HCT116 (cell line): ENCODE results near the gene AGTPBP1. TPM values are rescaled to one million over a fixed set of nuclear protein-coding genes. Genes with fewer than 3 reads are reported as not detected.

Experiments
- ATAC-seq: fragments of 200-7000 bp; cut with Tn5 transposase; 2 replicates; pipeline ENCODE4 v1.9.1; 2020; ENCODE audit warnings: mild to moderate bottlenecking, moderate library complexity
- BruUV-seq: library from RNA; stranded (reverse); fragments of 400-500 nt; replicated peaks from 2 replicates; lab custom pipeline; 2021; lab: Mats Ljungman, UMichigan
- CTCF ChIA-PET: fragments of 300-600 bp; sonication (Branson Sonifier 250); formaldehyde crosslinking; loops from one replicate; lab custom pipeline; 2021; ENCODE audit warnings: antibody characterized with exemption; lab: Charles Lee
- POLR2A ChIA-PET: fragments of 300-600, 350-600 bp; sonication (Branson Sonifier 250); formaldehyde crosslinking; loops from one replicate; lab custom pipeline; 2021; ENCODE audit warnings: antibody characterized with exemption; lab: Charles Lee
- RAD21 ChIA-PET, 2 experiments: fragments of 300-600 bp; sonication (Branson Sonifier 250); formaldehyde crosslinking; loops; one replicate each; lab custom pipeline; 2023; ENCODE audit warnings: low total read pairs in 2 of 2; ENCODE audit not compliant: uncharacterized antibody in 2 of 2, unreplicated experiment in 2 of 2, low non-redundant PET in 1 of 2; lab: Charles Lee
- DNase-seq: peaks from one replicate; pipeline ENCODE4 v3.0.0-alpha.2; 2010; ENCODE audit warnings: low read depth, low spot score
- H2AFZ ChIP-seq: fragments of 200-600 bp; shearing (Covaris generic), sonication (generic); 2 replicates; pipeline ENCODE4 v1.6.1; 2017; ENCODE audit warnings: low read depth, mixed run types, mixed read lengths, antibody characterized with exemption, low read length; ENCODE audit not compliant: poor library complexity, severe bottlenecking
- H3K27ac ChIP-seq: 2 replicates; pipeline ENCODE4 v1.5.1; 2012; ENCODE audit warnings: low read depth, low read length
- H3K27me3 ChIP-seq: fragments of 200-600 bp; sonication (generic); 2 replicates; pipeline ENCODE4 v1.6.1; 2016; ENCODE audit warnings: mixed run types, low read length, mixed read lengths; ENCODE audit not compliant: insufficient read depth
- H3K36me3 ChIP-seq, 2 experiments: fragments of 200-500 bp in 1 of 2; fragments of 200-600 bp in 1 of 2; sonication (Bioruptor generic) in 1 of 2; sonication (generic) in 1 of 2; 2 replicates each; pipeline versions ENCODE4 v1.5.1 to v1.6.1; 2014 to 2016; ENCODE audit warnings: low read length in 2 of 2, inconsistent platforms in 1 of 2, mixed read lengths in 1 of 2, mixed run types in 1 of 2; ENCODE audit not compliant: insufficient read depth in 2 of 2, control insufficient read depth in 1 of 2
- H3K4me1 ChIP-seq, 2 experiments: fragments of 200-600 bp in 1 of 2; sonication (generic) in 1 of 2; 2 replicates each; pipeline versions ENCODE4 v1.5.1 to v1.6.1; 2012 to 2017; ENCODE audit warnings: low read length in 2 of 2, inconsistent platforms in 1 of 2, mild to moderate bottlenecking in 1 of 2, mixed read lengths in 1 of 2, mixed run types in 1 of 2, moderate library complexity in 1 of 2; ENCODE audit not compliant: insufficient read depth in 2 of 2, control insufficient read depth in 1 of 2
- H3K4me2 ChIP-seq: fragments of 200-600 bp; sonication (generic); 2 replicates; pipeline ENCODE4 v1.6.1; 2017; ENCODE audit warnings: mixed run types, low read length, mixed read lengths
- H3K4me3 ChIP-seq, 2 experiments: fragments of 200-600 bp in 1 of 2; sonication (generic) in 1 of 2; replicated peaks in 1 of 2; 2 replicates each; pipeline ENCODE4 v1.5.1; 2011 to 2016; ENCODE audit warnings: low read length in 2 of 2, control low read depth in 1 of 2, low read depth in 1 of 2, mild to moderate bottlenecking in 1 of 2, mixed read lengths in 1 of 2, mixed run types in 1 of 2
- H3K79me2 ChIP-seq: fragments of 200-600 bp; sonication (generic); 2 replicates; pipeline ENCODE4 v1.6.1; 2017; ENCODE audit warnings: mild to moderate bottlenecking, mixed run types, low read length, moderate library complexity, mixed read lengths; ENCODE audit not compliant: insufficient read depth
- H3K9ac ChIP-seq: fragments of 200-600 bp; sonication (generic); 2 replicates; pipeline ENCODE4 v1.6.1; 2016; ENCODE audit warnings: low read length, mixed read lengths
- H3K9me2 ChIP-seq: fragments of 200-600 bp; sonication (generic), shearing (Covaris generic); 2 replicates; pipeline ENCODE4 v1.6.1; 2017; ENCODE audit warnings: mixed run types, mild to moderate bottlenecking, moderate library complexity; ENCODE audit not compliant: insufficient read depth
- H3K9me3 ChIP-seq, 2 experiments: fragments of 200-500 bp in 1 of 2; fragments of 200-600 bp in 1 of 2; sonication (Bioruptor generic) in 1 of 2; sonication (generic) in 1 of 2; 2 replicates each; pipeline ENCODE4 v1.6.1; 2014 to 2017; ENCODE audit warnings: low read length in 2 of 2, mixed read lengths in 2 of 2, inconsistent platforms in 1 of 2, low read depth in 1 of 2, mild to moderate bottlenecking in 1 of 2, mixed run types in 1 of 2, moderate library complexity in 1 of 2; ENCODE audit not compliant: control insufficient read depth in 1 of 2, insufficient read depth in 1 of 2
- H4K20me1 ChIP-seq: fragments of 200-600 bp; sonication (generic), shearing (Covaris generic); 2 replicates; pipeline ENCODE4 v1.6.1; 2017; ENCODE audit warnings: mixed run types, mild to moderate bottlenecking, moderate library complexity; ENCODE audit not compliant: insufficient read depth
- CBX3 ChIP-seq: IDR thresholded peaks from 2 replicates; pipeline ENCODE4 v1.6.1; 2012; ENCODE audit warnings: low read depth
- EGR1 ChIP-seq: IDR thresholded peaks from 2 replicates; pipeline ENCODE4 v1.6.1; 2012; ENCODE audit warnings: low read depth
- EZH2phosphoT487 ChIP-seq: fragments of 200-600 bp; IDR thresholded peaks from 2 replicates; pipeline ENCODE4 v1.6.1; 2018; ENCODE audit warnings: antibody characterized with exemption, borderline replicate concordance
- FOSL1 ChIP-seq: IDR thresholded peaks from 2 replicates; pipeline ENCODE4 v1.6.1; 2012; ENCODE audit warnings: low read depth
- JUND ChIP-seq: IDR thresholded peaks from 2 replicates; pipeline ENCODE4 v1.6.1; 2012
- POLR2A ChIP-seq: IDR thresholded peaks from 2 replicates; pipeline ENCODE4 v1.7.0; 2011; ENCODE audit warnings: borderline replicate concordance; ENCODE audit not compliant: insufficient read depth, insufficient read length; ENCODE audit errors: extremely low read depth
- POLR2AphosphoS5 ChIP-seq: IDR thresholded peaks from 2 replicates; pipeline ENCODE4 v1.6.1; 2011; ENCODE audit warnings: mild to moderate bottlenecking, low read depth, low read length, moderate library complexity
- RAD21 ChIP-seq: IDR thresholded peaks from 2 replicates; pipeline ENCODE4 v1.6.1; 2012; ENCODE audit warnings: low read depth, mild to moderate bottlenecking
- REST ChIP-seq: IDR thresholded peaks from 2 replicates; pipeline ENCODE4 v1.6.1; 2012; ENCODE audit warnings: low read depth
- SP1 ChIP-seq: IDR thresholded peaks from 2 replicates; pipeline ENCODE4 v1.6.1; 2012; ENCODE audit warnings: low read depth
- SRF ChIP-seq: IDR thresholded peaks from 2 replicates; pipeline ENCODE4 v1.6.1; 2012; ENCODE audit warnings: low read depth
- YY1 ChIP-seq: IDR thresholded peaks from 2 replicates; pipeline ENCODE4 v1.6.1; 2011; ENCODE audit warnings: low read length, low read depth, moderate library complexity, mild to moderate bottlenecking; ENCODE audit not compliant: insufficient replicate concordance; ENCODE audit errors: extremely low read depth
- ZFX ChIP-seq: fragments of 450-650 bp; IDR thresholded peaks from 2 replicates; pipeline ENCODE4 v1.6.1; 2017
- ZNF274 ChIP-seq: fragments of 200-500 bp; sonication (Bioruptor generic); IDR thresholded peaks from 2 replicates; pipeline ENCODE4 v1.6.1; 2014; ENCODE audit warnings: mild to moderate bottlenecking, low read depth, low read length, inconsistent platforms
- intact Hi-C: fragments of 100-400 bp; cut with micrococcal nuclease; formaldehyde crosslinking; loops from 2 replicates; pipeline ENCODE4 v1.10.0; 2022
- total RNA-seq: library from RNA; stranded (reverse); gene quantifications from one replicate; pipeline ENCODE4 v1.2.1, GENCODE V29; 2021; ENCODE audit not compliant: unreplicated experiment
- TF ChIP-seq, protein P1 (sequence below): IDR thresholded peaks from 2 replicates; pipeline ENCODE4 v1.6.1; 2011; ENCODE audit warnings: mild to moderate bottlenecking, low read length, moderate library complexity; ENCODE audit not compliant: insufficient replicate concordance; ENCODE audit errors: extremely low read depth
- TF ChIP-seq, protein P2 (sequence below), 3 experiments: fragments of 200-600 bp in 1 of 3; sonication (generic) in 1 of 3; IDR thresholded peaks in 2 of 3; conservative IDR thresholded peaks in 1 of 3; 2 replicates each; pipeline ENCODE4 v1.5.1; 2012 to 2017; ENCODE audit warnings: low read depth in 2 of 3, low read length in 2 of 3, antibody characterized with exemption in 1 of 3, borderline replicate concordance in 1 of 3, control low read depth in 1 of 3, mild to moderate bottlenecking in 1 of 3, mixed read lengths in 1 of 3, mixed run types in 1 of 3, moderate library complexity in 1 of 3; ENCODE audit not compliant: insufficient read depth in 1 of 3

AGTPBP1 gene
- total RNA-seq, 1 experiment from 2014 or later: 17.4 TPM

DNA sequence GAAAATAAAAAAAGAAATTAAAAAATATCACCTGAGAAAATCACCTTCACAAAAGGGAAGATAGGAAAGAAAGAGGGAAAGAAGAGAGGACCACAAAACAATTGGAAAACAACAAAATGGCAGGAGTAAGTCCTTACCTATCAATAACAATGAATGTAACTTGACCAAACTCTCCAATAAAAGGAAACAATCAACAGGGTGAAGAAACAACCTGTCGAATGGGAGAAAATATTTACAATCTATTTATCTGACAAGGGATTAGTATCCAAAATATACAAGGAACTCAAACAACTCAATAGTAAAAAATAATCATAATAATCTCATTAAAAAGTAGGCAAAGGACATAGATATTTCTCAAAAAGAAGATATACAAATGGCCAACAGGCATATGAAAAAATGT, 135.8 kb downstream of the AGTPBP1 start:
- intact Hi-C loops: no loop called here
- Histone ChIP-seq H3K9ac (no peak overlapping the region), H3K9me3 (no peaks in the 10 kb centered on the region), H3K4me1 (no peaks in the 10 kb centered on the region), H3K4me3 (no peak overlapping the region), H3K4me2 (no peak overlapping the region), H3K36me3 (no peaks in the 10 kb centered on the region), H3K27me3 (no peaks in the 10 kb centered on the region), H2AFZ (no peak overlapping the region), H4K20me1 (no peaks in the 10 kb centered on the region), H3K79me2 (no peaks in the 10 kb centered on the region), H3K9me2 (no peaks in the 10 kb centered on the region), H3K27ac (no peak overlapping the region)
- ATAC-seq (no peak), DNase-seq (no peak)
- ChIA-PET CTCF (no interaction called here), RAD21 (no interaction called here), POLR2A (no interaction called here)
- BruUV-seq: no TSS peak
- TF ChIP-seq EZH2phosphoT487: no peak
- no peak for TF ChIP-seq EGR1
- TF ChIP-seq, protein P1, sequence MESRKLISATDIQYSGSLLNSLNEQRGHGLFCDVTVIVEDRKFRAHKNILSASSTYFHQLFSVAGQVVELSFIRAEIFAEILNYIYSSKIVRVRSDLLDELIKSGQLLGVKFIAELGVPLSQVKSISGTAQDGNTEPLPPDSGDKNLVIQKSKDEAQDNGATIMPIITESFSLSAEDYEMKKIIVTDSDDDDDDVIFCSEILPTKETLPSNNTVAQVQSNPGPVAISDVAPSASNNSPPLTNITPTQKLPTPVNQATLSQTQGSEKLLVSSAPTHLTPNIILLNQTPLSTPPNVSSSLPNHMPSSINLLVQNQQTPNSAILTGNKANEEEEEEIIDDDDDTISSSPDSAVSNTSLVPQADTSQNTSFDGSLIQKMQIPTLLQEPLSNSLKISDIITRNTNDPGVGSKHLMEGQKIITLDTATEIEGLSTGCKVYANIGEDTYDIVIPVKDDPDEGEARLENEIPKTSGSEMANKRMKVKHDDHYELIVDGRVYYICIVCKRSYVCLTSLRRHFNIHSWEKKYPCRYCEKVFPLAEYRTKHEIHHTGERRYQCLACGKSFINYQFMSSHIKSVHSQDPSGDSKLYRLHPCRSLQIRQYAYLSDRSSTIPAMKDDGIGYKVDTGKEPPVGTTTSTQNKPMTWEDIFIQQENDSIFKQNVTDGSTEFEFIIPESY: no peak
- TF ChIP-seq CBX3: no peak
- TF ChIP-seq REST: no peak
- no peak for TF ChIP-seq JUND
- TF ChIP-seq POLR2AphosphoS5: no peak
- TF ChIP-seq, protein P2, sequence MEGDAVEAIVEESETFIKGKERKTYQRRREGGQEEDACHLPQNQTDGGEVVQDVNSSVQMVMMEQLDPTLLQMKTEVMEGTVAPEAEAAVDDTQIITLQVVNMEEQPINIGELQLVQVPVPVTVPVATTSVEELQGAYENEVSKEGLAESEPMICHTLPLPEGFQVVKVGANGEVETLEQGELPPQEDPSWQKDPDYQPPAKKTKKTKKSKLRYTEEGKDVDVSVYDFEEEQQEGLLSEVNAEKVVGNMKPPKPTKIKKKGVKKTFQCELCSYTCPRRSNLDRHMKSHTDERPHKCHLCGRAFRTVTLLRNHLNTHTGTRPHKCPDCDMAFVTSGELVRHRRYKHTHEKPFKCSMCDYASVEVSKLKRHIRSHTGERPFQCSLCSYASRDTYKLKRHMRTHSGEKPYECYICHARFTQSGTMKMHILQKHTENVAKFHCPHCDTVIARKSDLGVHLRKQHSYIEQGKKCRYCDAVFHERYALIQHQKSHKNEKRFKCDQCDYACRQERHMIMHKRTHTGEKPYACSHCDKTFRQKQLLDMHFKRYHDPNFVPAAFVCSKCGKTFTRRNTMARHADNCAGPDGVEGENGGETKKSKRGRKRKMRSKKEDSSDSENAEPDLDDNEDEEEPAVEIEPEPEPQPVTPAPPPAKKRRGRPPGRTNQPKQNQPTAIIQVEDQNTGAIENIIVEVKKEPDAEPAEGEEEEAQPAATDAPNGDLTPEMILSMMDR (IDR thresholded peaks at IDR 0.05 in 2 of 3, conservative IDR thresholded peaks at IDR 0.05 in 1 of 3; ENCODE audit: borderline replicate concordance in 1 of 3, insufficient read depth in 1 of 3, low read depth in 2 of 3, low read length in 2 of 3): no peak
- TF ChIP-seq SP1: no peak
- TF ChIP-seq YY1: no peak
- no peak for TF ChIP-seq ZNF274
- TF ChIP-seq POLR2A: no peak
- no peak for TF ChIP-seq ZFX
- no peak for TF ChIP-seq FOSL1
- no peak for TF ChIP-seq SRF
- TF ChIP-seq RAD21: no peak
